Right hindlimb (tissue), 1 donor: ENCODE results near the gene CEP131.

Experiments
- DNase-seq: peaks from one replicate; pipeline ENCODE4 v3.0.0-alpha.2; 2018

The CEP131 gene

GRCh38 chr17:81143717-81144422 is 78.9 kb downstream of the CEP131 start:
- no peak for DNase-seq

GRCh38 chr17:81143200-81143527 is 79.6 kb downstream of the CEP131 start:
- no peak for DNase-seq

- peak; percentile 85 for DNase-seq
These were observed 80.2 kb downstream of the CEP131 start for GRCh38 chr17:81142301-81143199.

GRCh38 chr17:81140695-81141094 is 82.1 kb downstream of the CEP131 start:
- no peak for DNase-seq

- no peak for DNase-seq
These were observed 82.7 kb downstream of the CEP131 start for GRCh38 chr17:81140018-81140417.
